Bronchial epithelial cell (primary cell): Measurements from ENCODE around the gene C2orf78. TPM values are rescaled to one million over a fixed set of nuclear protein-coding genes. Genes with fewer than 3 reads are reported as not detected.

Experiments
- DNase-seq: peaks from one replicate; pipeline ENCODE4 v3.0.0-alpha.2; 2010; ENCODE audit warnings: low read depth
- FAIRE-seq: peaks from 2 replicates; lab custom pipeline; 2011; peaks lifted over from hg19 to GRCh38; lab: Jason Lieb, UNC
- H3K27me3 ChIP-seq: 2 replicates; pipeline ENCODE4 v1.5.1; 2011; ENCODE audit warnings: low read length; ENCODE audit not compliant: control insufficient read depth, insufficient read depth
- H3K36me3 ChIP-seq: 2 replicates; pipeline ENCODE4 v1.5.1; 2011; ENCODE audit warnings: low read length; ENCODE audit not compliant: control insufficient read depth, insufficient read depth
- H3K4me3 ChIP-seq: 2 replicates; pipeline ENCODE4 v1.5.1; 2011; ENCODE audit warnings: mild to moderate bottlenecking, low read depth, low read length, control low read depth
- total RNA-seq: library from RNA; depleted of rRNA; stranded (reverse); fragments of >200 nt; gene quantifications from 2 replicates; pipeline ENCODE4 v1.2.1, GENCODE V29; 2014
- TF ChIP-seq, protein P1 (sequence below): IDR thresholded peaks from 2 replicates; pipeline ENCODE4 v1.5.1; 2011; ENCODE audit warnings: mild to moderate bottlenecking, moderate library complexity, low read length, control low read depth, inconsistent platforms; ENCODE audit not compliant: insufficient read depth, severe bottlenecking

The C2orf78 gene
- total RNA-seq, 1 donor from 2014 or later, result not detected

DNA sequence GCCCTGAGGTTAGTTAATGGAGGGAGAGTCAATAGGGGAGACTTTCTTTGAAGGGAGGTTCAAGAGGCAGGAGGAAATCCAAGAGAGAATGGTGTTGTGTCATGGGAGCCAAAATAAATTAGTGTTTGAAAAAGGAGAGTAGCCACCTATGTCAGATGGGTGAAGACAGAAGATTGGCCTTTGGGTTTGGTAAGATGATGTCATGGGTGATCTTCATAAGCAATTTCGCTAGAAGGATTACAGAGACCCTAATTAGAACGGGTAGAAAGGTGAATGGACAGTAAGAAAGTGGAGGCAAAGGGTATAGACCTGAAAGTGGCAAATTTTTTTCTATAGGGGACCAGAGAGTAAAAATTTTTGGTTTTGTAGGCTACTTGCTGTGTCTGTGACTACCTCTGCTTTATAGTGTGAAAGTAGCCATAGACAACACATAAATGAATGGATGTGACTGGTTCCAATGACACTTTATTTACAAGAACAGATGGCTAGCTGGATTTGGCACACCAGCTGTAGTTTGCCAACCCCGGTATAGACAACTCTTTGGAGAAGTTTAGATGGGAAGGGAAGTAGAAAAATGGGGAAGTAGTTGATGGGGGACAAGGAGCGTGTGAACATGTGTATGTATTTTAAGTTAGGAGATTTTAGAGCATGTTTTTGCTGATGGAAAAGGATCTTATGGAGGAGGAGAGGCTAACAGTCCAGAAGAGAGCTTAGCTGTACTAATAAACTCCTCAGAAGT is 54.0 kb downstream of the C2orf78 start:
- FAIRE-seq (no peak), DNase-seq (no peak)
- no peaks in the 10 kb centered on the region for H3K27me3 ChIP-seq
- no peak overlapping the region for H3K4me3 ChIP-seq
- TF ChIP-seq, protein P1, sequence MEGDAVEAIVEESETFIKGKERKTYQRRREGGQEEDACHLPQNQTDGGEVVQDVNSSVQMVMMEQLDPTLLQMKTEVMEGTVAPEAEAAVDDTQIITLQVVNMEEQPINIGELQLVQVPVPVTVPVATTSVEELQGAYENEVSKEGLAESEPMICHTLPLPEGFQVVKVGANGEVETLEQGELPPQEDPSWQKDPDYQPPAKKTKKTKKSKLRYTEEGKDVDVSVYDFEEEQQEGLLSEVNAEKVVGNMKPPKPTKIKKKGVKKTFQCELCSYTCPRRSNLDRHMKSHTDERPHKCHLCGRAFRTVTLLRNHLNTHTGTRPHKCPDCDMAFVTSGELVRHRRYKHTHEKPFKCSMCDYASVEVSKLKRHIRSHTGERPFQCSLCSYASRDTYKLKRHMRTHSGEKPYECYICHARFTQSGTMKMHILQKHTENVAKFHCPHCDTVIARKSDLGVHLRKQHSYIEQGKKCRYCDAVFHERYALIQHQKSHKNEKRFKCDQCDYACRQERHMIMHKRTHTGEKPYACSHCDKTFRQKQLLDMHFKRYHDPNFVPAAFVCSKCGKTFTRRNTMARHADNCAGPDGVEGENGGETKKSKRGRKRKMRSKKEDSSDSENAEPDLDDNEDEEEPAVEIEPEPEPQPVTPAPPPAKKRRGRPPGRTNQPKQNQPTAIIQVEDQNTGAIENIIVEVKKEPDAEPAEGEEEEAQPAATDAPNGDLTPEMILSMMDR, result no peak
- H3K36me3 ChIP-seq, result peaks cover 10% of the 10 kb centered on the region

DNA sequence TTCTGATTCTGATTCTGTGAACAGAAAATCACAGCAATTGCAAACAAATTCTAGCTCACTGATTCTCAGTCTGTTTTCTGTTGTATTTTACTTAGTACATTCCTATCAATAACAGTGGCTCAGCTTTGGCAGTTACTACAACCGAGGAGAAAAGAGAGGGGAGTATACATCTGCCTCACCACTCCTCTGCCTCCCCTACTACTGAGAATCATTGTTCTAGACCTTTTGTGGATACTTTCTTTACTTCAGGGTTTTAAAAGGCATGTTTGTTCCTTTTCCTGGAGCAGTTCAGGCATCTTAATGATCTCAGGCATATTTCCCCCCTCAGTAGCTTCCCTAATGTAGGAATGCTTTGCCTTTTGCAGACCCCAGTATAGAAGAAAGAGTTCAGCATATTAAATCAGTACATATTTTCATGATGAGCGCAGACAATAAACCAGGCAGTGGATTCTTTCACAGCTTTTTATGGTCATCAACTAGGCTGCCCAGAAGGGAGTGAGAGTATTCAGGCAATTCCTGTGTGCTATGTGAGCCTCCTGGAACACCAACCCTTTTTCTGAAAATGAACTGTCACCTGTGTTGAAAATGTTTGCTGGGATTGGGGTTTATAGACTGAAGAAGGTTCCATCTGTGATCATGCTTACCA is 55.0 kb downstream of the C2orf78 start:
- FAIRE-seq (no peak), DNase-seq (no peak)
- Histone ChIP-seq H3K4me3 (no peak overlapping the region), H3K27me3 (no peaks in the 10 kb centered on the region), H3K36me3 (peaks cover 10% of the 10 kb centered on the region)
- TF ChIP-seq, protein P1, result no peak

DNA sequence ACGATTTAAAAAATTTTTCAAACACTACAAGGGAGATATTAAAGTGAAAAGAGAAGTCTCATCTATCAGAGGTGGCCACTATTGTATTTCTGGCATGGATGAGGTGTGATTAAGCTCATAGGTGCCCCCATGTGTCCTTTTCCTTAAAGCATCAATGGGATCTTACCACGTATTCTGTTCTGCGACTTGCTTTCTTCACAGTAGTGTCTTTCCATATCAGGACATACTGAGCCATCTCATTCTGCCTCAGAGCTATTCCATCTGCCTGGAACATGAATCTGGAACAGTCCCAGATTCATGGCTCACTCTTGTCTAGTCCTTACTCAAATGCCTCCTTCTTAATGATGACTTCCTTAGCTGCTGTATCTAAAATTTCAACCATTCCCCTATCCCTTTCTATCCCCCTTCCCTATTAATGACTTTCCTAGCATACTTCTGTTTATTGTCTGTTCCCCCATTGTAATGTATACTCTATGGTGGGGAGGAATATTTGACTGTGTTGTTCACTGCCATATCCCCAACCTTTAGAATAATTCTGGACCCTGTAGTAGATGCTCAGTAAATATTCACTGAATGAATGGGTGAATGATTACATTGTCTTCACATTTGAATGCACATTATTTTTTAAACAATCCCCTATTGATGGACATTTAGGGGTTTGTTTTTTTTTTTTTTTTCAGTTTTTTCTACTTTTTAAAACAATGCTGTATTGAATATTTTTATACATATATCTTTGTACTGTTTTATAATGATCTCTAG is 55.8 kb downstream of the C2orf78 start:
- H3K4me3 ChIP-seq, result no peak overlapping the region
- H3K36me3 ChIP-seq, result peaks cover 8% of the 10 kb centered on the region
- FAIRE-seq, result no peak
- no peak for DNase-seq
- no peaks in the 10 kb centered on the region for H3K27me3 ChIP-seq
- TF ChIP-seq, protein P1, result no peak

DNA sequence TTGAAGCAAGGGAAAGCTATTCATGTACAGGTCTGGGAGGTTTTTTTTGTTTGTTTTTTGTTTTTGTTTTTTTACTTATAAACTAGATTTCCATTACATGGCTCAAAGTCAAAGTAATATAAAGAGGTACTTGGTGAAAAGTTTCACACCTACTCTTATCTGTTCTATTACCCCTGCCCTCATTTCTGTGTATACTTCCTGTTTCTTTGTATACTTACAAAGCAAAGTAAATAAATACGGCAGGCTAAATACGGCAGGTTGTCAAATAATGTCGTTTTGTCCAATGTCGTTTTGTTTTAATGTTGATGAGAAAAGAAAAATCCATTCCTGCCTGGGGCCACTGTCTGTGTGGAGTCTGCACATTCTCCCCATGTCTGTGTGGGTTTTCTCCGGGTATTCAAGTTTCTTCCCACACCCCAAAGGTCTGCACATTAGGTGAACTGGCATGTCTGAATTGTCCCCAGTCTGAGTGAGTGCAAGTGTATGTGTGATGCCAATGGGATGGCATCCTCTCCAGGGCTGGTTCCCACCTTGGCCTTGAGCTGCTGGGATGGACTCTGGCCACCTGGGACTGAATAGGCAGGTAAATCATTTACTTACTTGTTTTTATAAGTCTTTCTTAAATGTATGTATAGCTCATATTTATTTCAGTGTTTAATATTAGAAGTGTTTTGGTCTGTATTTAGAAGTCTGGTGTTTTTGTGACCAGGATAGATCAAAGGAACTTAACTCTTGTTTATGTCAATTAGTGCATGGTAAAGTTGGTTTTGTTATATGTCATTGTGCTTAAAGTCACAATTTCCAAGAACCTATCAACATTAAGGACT is 58.1 kb downstream of the C2orf78 start:
- peak; percentile 36 for DNase-seq
- no peak for FAIRE-seq
- Histone ChIP-seq H3K27me3 (no peaks in the 10 kb centered on the region), H3K4me3 (no peak overlapping the region), H3K36me3 (peaks cover 13% of the 10 kb centered on the region)
- TF ChIP-seq, protein P1, result no peak

DNA sequence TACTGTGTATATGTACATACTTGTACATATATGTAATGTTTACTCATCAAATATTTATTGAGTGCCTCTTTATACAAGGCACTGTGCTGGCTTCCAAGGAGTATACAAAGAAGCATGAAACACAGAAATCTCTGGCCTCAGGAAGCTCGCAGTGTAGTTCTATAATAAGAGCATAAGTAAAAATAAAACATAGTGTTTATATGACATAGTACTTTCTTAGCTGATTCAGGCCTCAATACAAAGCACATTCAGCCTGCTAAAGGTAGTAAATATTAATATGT is 58.7 kb downstream of the C2orf78 start:
- TF ChIP-seq, protein P1, result no peak
- Histone ChIP-seq H3K27me3 (no peaks in the 10 kb centered on the region), H3K36me3 (peaks cover 17% of the 10 kb centered on the region), H3K4me3 (no peak overlapping the region)
- FAIRE-seq (no peak), DNase-seq (no peak)
